SK-N-SH treated with all-trans-retinoic acid at 6 μM for 48 hours (cell line): Measurements from ENCODE around the gene CPA2.
"Not testable (repeated sequence)": the region's sequence is repeated elsewhere in the genome, so short reads cannot be mapped to it uniquely, and the experiment has no call there.

Experiments used
- ATAC-seq: fragments of 200-7000 bp; cut with Tn5 transposase; 3 replicates; pipeline ENCODE4 v1.9.1; 2020; ENCODE audit warnings: mild to moderate bottlenecking, moderate library complexity
- ARNTL ChIP-seq: fragments of 450-650 bp; formaldehyde crosslinking; IDR thresholded peaks from 2 replicates; pipeline ENCODE4 v1.5.0; 2020; ENCODE audit warnings: low read depth, mild to moderate bottlenecking, moderate library complexity, borderline replicate concordance
- BACH2 ChIP-seq: fragments of 250-450 bp; sonication (Bioruptor Pico); IDR thresholded peaks from 2 replicates; pipeline ENCODE4 v1.9.0; 2021; ENCODE audit warnings: mild to moderate bottlenecking, borderline replicate concordance
- CSDC2 ChIP-seq: fragments of 250-450 bp; sonication (Bioruptor Pico); IDR thresholded peaks from 2 replicates; pipeline ENCODE4 v1.5.0; 2020; ENCODE audit warnings: mild to moderate bottlenecking, moderate library complexity
- ESRRG ChIP-seq: fragments of 250-450 bp; sonication (Bioruptor Pico); IDR thresholded peaks from 2 replicates; pipeline ENCODE4 v1.6.1; 2021; ENCODE audit warnings: mild to moderate bottlenecking
- GLIS3 ChIP-seq: fragments of 250-450 bp; sonication (Bioruptor Pico); IDR thresholded peaks from 2 replicates; pipeline ENCODE4 v1.5.0; 2020; ENCODE audit warnings: mild to moderate bottlenecking, moderate library complexity
- ISL1 ChIP-seq: fragments of 250-450 bp; sonication (Bioruptor Pico); IDR thresholded peaks from 2 replicates; pipeline ENCODE4 v2.1.2; 2022; ENCODE audit warnings: mild to moderate bottlenecking, moderate library complexity
- OSR1 ChIP-seq: fragments of 250-450 bp; sonication (Bioruptor Pico); IDR thresholded peaks from 2 replicates; pipeline ENCODE4 v1.8.0; 2022; ENCODE audit warnings: moderate library complexity, mild to moderate bottlenecking, inconsistent platforms
- PPARA ChIP-seq: fragments of 250-450 bp; sonication (Bioruptor Pico); IDR thresholded peaks from 2 replicates; pipeline ENCODE4 v1.5.0; 2020; ENCODE audit warnings: mild to moderate bottlenecking, borderline replicate concordance
- RARB ChIP-seq: fragments of 250-450 bp; sonication (Bioruptor Pico); IDR thresholded peaks from 2 replicates; pipeline ENCODE4 v1.8.0; 2021; ENCODE audit warnings: mild to moderate bottlenecking, moderate library complexity
- SNAI2 ChIP-seq: fragments of 250-450 bp; sonication (Bioruptor Pico); IDR thresholded peaks from 2 replicates; pipeline ENCODE4 v1.5.0; 2020; ENCODE audit warnings: mild to moderate bottlenecking, moderate library complexity
- TCF4 ChIP-seq: fragments of 250-450 bp; sonication (Bioruptor Pico); IDR thresholded peaks from 2 replicates; pipeline ENCODE4 v1.8.0; 2021; ENCODE audit warnings: mild to moderate bottlenecking, moderate library complexity, borderline replicate concordance
- ZC3H10 ChIP-seq: fragments of 250-450 bp; sonication (Bioruptor Pico); IDR thresholded peaks from 2 replicates; pipeline ENCODE4 v1.5.1; 2021; ENCODE audit warnings: mild to moderate bottlenecking, moderate library complexity
- ZFP3 ChIP-seq: fragments of 250-450 bp; sonication (Bioruptor Pico); IDR thresholded peaks from 2 replicates; pipeline ENCODE4 v1.5.0; 2020; ENCODE audit warnings: mild to moderate bottlenecking, moderate library complexity
- ZFP30 ChIP-seq: fragments of 450-650 bp; formaldehyde crosslinking; IDR thresholded peaks from 2 replicates; pipeline ENCODE4 v1.5.0; 2022; ENCODE audit warnings: mild to moderate bottlenecking, moderate library complexity
- ZNF565 ChIP-seq: fragments of 450-650 bp; formaldehyde crosslinking; conservative IDR thresholded peaks from 2 replicates; pipeline ENCODE4 v1.5.0; 2020; ENCODE audit warnings: low read depth, mild to moderate bottlenecking, moderate library complexity
- TF ChIP-seq, protein P1 (sequence below): fragments of 250-450 bp; sonication (Bioruptor Pico); IDR thresholded peaks from 2 replicates; pipeline ENCODE4 v1.5.1; 2021; ENCODE audit warnings: mild to moderate bottlenecking, moderate library complexity
- TF ChIP-seq, protein P2 (sequence below): fragments of 250-450 bp; sonication (Bioruptor Pico); IDR thresholded peaks from 2 replicates; pipeline ENCODE4 v1.8.0; 2020; ENCODE audit warnings: mild to moderate bottlenecking, moderate library complexity, borderline replicate concordance
- TF ChIP-seq, protein P3 (sequence below): fragments of 250-450 bp; sonication (Bioruptor Pico); IDR thresholded peaks from 2 replicates; pipeline ENCODE4 v1.5.0; 2020; ENCODE audit warnings: mild to moderate bottlenecking, moderate library complexity
- TF ChIP-seq, protein P4 (sequence below): fragments of 250-450 bp; sonication (Bioruptor Pico); IDR thresholded peaks from 2 replicates; pipeline ENCODE4 v1.8.0; 2021; ENCODE audit warnings: low read depth, mild to moderate bottlenecking, moderate library complexity, borderline replicate concordance

Gene CPA2

DNA sequence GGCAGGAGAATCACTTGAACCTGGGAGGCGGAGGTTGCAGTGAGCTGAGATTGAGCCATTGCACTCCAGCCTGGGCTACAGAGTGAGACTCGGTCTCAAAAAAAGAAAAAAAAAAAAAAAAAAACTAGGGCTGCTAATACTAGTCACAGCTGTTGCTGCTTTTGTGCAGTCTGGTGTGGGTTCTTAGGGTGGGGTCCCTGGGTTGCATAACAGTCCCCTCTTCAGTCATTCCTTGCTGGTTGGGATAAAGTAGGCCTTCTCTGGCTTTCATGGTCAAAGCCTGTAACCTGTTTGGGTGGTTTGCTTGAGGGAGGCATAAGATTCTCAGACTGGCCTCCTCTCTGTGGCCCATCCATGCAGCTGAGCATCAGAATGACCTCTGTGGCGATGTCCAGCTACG lies 44.9 kb upstream of the CPA2 start:
- no peak for ATAC-seq
- no peak for TF ChIP-seq PPARA (CRISPR knock-in tag)
- TF ChIP-seq BACH2 = no peak
- no peak for TF ChIP-seq ZNF565 (CRISPR knock-in tag)
- no peak for TF ChIP-seq ZFP3 (CRISPR knock-in tag)
- TF ChIP-seq ISL1 = no peak
- TF ChIP-seq TCF4 (CRISPR knock-in tag) = no peak
- no peak for TF ChIP-seq RARB (CRISPR knock-in tag)
- TF ChIP-seq ZFP30 (CRISPR knock-in tag) = no peak
- no peak for TF ChIP-seq ARNTL (CRISPR knock-in tag)
- TF ChIP-seq, protein P1, sequence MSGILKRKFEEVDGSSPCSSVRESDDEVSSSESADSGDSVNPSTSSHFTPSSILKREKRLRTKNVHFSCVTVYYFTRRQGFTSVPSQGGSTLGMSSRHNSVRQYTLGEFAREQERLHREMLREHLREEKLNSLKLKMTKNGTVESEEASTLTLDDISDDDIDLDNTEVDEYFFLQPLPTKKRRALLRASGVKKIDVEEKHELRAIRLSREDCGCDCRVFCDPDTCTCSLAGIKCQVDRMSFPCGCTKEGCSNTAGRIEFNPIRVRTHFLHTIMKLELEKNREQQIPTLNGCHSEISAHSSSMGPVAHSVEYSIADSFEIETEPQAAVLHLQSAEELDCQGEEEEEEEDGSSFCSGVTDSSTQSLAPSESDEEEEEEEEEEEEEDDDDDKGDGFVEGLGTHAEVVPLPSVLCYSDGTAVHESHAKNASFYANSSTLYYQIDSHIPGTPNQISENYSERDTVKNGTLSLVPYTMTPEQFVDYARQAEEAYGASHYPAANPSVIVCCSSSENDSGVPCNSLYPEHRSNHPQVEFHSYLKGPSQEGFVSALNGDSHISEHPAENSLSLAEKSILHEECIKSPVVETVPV (CRISPR knock-in tag) = no peak
- TF ChIP-seq ZC3H10 (CRISPR knock-in tag) = no peak

DNA sequence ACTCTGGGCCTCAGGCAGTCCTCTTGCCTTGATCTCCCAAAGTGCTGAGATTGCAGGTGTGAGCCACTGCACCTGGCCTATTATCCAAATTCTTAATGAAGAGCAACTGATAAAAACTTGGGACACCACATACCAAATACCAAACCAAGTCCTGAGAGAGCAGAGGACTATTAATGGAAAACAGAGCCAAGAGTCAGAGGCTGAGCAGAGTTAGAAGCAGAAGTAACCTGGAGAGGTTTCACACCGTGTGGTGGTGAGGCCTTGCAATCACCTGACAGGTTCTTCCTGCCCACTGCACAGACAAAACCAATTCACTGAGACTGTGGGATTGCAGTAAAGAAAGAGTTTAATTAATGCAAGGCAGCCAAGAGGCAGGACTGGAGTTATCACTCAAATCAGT lies 43.0 kb upstream of the CPA2 start:
- TF ChIP-seq TCF4 (CRISPR knock-in tag) (no peak), CSDC2 (no peak), ZFP3 (CRISPR knock-in tag) (no peak), RARB (CRISPR knock-in tag) (no peak)
- TF ChIP-seq, protein P2, sequence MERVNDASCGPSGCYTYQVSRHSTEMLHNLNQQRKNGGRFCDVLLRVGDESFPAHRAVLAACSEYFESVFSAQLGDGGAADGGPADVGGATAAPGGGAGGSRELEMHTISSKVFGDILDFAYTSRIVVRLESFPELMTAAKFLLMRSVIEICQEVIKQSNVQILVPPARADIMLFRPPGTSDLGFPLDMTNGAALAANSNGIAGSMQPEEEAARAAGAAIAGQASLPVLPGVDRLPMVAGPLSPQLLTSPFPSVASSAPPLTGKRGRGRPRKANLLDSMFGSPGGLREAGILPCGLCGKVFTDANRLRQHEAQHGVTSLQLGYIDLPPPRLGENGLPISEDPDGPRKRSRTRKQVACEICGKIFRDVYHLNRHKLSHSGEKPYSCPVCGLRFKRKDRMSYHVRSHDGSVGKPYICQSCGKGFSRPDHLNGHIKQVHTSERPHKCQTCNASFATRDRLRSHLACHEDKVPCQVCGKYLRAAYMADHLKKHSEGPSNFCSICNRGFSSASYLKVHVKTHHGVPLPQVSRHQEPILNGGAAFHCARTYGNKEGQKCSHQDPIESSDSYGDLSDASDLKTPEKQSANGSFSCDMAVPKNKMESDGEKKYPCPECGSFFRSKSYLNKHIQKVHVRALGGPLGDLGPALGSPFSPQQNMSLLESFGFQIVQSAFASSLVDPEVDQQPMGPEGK (CRISPR knock-in tag) = no peak
- TF ChIP-seq, protein P3, sequence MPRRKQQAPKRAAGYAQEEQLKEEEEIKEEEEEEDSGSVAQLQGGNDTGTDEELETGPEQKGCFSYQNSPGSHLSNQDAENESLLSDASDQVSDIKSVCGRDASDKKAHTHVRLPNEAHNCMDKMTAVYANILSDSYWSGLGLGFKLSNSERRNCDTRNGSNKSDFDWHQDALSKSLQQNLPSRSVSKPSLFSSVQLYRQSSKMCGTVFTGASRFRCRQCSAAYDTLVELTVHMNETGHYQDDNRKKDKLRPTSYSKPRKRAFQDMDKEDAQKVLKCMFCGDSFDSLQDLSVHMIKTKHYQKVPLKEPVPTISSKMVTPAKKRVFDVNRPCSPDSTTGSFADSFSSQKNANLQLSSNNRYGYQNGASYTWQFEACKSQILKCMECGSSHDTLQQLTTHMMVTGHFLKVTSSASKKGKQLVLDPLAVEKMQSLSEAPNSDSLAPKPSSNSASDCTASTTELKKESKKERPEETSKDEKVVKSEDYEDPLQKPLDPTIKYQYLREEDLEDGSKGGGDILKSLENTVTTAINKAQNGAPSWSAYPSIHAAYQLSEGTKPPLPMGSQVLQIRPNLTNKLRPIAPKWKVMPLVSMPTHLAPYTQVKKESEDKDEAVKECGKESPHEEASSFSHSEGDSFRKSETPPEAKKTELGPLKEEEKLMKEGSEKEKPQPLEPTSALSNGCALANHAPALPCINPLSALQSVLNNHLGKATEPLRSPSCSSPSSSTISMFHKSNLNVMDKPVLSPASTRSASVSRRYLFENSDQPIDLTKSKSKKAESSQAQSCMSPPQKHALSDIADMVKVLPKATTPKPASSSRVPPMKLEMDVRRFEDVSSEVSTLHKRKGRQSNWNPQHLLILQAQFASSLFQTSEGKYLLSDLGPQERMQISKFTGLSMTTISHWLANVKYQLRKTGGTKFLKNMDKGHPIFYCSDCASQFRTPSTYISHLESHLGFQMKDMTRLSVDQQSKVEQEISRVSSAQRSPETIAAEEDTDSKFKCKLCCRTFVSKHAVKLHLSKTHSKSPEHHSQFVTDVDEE (CRISPR knock-in tag) = no peak
- ATAC-seq = no peak

DNA sequence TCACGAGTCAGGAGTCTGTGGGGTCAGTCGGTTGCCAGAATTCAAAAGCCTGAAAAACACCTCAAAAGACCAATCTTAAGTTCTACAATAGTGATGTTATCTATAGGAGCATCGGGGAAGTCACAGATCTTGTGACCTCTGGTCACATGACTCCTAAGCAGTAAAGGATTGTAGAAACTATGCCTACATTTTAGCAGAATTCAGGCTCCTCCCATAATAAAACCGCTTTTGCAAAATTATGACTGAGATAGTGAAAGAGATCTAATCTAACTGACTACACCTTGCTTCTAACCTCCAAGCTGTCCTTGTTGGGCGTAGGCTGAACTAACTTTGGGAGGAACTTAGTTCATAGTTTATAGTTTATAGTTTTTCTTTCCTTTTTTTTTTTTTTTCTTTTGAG lies 42.5 kb upstream of the CPA2 start:
- TF ChIP-seq ESRRG (CRISPR knock-in tag) (no peak), ISL1 (no peak), BACH2 (no peak), SNAI2 (no peak), OSR1 (no peak), ZFP3 (CRISPR knock-in tag) (no peak), CSDC2 (no peak), GLIS3 (CRISPR knock-in tag) (no peak), PPARA (CRISPR knock-in tag) (no peak), ZC3H10 (CRISPR knock-in tag) (no peak), ZNF565 (CRISPR knock-in tag) (no peak)
- TF ChIP-seq, protein P1 (CRISPR knock-in tag) = no peak
- TF ChIP-seq, protein P4, sequence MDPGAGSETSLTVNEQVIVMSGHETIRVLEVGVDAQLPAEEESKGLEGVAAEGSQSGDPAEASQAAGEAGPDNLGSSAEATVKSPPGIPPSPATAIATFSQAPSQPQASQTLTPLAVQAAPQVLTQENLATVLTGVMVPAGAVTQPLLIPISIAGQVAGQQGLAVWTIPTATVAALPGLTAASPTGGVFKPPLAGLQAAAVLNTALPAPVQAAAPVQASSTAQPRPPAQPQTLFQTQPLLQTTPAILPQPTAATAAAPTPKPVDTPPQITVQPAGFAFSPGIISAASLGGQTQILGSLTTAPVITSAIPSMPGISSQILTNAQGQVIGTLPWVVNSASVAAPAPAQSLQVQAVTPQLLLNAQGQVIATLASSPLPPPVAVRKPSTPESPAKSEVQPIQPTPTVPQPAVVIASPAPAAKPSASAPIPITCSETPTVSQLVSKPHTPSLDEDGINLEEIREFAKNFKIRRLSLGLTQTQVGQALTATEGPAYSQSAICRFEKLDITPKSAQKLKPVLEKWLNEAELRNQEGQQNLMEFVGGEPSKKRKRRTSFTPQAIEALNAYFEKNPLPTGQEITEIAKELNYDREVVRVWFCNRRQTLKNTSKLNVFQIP (CRISPR knock-in tag) = no peak
- ATAC-seq = no peak

DNA sequence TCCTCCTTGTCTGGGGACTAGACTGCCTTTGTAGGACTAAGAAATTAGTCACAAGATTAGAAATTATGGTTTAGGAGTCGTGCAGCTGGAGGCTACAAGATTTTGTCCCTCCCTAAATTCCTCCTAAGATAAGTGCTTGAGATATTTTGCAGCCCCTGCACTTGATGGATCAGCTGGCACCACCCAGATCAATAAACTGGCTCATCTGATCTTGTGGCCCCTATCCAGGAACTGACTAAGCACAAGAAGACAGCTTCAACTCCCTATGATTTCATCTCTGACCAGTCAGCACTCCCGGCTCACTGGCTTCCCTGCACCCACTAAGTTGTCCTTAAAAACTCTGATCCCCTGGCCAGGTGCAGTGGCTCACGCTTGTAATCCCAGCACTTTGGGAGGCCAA lies 41.7 kb upstream of the CPA2 start:
- ATAC-seq = not testable (repeated sequence)
